Measurements from ENCODE around the gene SLC26A1.

- TF ChIP-seq CTCF (IDR thresholded peaks at IDR 0.05) (no peak), POLR2A (IDR thresholded peaks at IDR 0.05) (no peak), EP300 (IDR thresholded peaks at IDR 0.05) (no peak)
These were observed 44.3 kb downstream of the SLC26A1 start for GRCh38 chr4:948936-949300.

Measured in gastroesophageal sphincter (tissue), 3 donors.